ENCODE results near the gene CFAP298. TPM values are rescaled to one million over a fixed set of nuclear protein-coding genes. Genes with fewer than 3 reads are reported as not detected.

The CFAP298 gene
- polyA plus RNA-seq, 1 donor from 2014 or later: 105 TPM

DNA sequence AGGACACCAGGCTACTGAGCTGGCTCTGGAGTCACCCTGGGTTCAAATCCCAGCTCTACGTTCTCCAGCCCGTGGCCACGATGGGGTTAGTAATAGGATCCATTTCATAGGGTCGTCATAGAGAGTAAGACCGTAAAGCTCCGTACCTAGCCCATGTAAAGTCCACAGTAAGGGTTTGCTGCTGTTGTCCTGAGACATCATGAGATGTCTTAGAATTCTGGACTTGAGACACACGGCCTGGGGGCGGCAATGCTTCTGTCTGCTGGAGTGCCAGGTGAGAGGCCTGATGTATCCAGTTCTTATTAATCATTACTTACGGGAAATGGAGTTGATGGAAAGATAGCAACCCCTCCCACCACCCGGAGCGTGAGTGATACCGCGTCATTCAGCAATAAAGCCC lies 30.4 kb downstream of the CFAP298 start:
- no peaks in the 10 kb centered on the region for H3F3A ChIP-seq (ENCODE audit: insufficient read depth, low read length, poor library complexity, severe bottlenecking)
- TF ChIP-seq, protein P1, sequence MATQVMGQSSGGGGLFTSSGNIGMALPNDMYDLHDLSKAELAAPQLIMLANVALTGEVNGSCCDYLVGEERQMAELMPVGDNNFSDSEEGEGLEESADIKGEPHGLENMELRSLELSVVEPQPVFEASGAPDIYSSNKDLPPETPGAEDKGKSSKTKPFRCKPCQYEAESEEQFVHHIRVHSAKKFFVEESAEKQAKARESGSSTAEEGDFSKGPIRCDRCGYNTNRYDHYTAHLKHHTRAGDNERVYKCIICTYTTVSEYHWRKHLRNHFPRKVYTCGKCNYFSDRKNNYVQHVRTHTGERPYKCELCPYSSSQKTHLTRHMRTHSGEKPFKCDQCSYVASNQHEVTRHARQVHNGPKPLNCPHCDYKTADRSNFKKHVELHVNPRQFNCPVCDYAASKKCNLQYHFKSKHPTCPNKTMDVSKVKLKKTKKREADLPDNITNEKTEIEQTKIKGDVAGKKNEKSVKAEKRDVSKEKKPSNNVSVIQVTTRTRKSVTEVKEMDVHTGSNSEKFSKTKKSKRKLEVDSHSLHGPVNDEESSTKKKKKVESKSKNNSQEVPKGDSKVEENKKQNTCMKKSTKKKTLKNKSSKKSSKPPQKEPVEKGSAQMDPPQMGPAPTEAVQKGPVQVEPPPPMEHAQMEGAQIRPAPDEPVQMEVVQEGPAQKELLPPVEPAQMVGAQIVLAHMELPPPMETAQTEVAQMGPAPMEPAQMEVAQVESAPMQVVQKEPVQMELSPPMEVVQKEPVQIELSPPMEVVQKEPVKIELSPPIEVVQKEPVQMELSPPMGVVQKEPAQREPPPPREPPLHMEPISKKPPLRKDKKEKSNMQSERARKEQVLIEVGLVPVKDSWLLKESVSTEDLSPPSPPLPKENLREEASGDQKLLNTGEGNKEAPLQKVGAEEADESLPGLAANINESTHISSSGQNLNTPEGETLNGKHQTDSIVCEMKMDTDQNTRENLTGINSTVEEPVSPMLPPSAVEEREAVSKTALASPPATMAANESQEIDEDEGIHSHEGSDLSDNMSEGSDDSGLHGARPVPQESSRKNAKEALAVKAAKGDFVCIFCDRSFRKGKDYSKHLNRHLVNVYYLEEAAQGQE (IDR thresholded peaks at IDR 0.05; ENCODE audit: borderline replicate concordance): no peak
- TF ChIP-seq TAF1 (IDR thresholded peaks at IDR 0.05; ENCODE audit: low read depth) (no peak), SMC3 (conservative IDR thresholded peaks at IDR 0.05; ENCODE audit: poor library complexity) (no peak), POLR2AphosphoS5 (IDR thresholded peaks at IDR 0.05) (no peak), EP300 (conservative IDR thresholded peaks at IDR 0.05; ENCODE audit: poor library complexity, severe bottlenecking) (no peak), MXI1 (conservative IDR thresholded peaks at IDR 0.05; ENCODE audit: poor library complexity, severe bottlenecking) (no peak), EZH2 (IDR thresholded peaks at IDR 0.05; ENCODE audit: borderline replicate concordance, insufficient read depth, low read length, poor library complexity, severe bottlenecking) (no peak), RAD21 (conservative IDR thresholded peaks at IDR 0.05) (no peak)
- TF ChIP-seq, protein P2, sequence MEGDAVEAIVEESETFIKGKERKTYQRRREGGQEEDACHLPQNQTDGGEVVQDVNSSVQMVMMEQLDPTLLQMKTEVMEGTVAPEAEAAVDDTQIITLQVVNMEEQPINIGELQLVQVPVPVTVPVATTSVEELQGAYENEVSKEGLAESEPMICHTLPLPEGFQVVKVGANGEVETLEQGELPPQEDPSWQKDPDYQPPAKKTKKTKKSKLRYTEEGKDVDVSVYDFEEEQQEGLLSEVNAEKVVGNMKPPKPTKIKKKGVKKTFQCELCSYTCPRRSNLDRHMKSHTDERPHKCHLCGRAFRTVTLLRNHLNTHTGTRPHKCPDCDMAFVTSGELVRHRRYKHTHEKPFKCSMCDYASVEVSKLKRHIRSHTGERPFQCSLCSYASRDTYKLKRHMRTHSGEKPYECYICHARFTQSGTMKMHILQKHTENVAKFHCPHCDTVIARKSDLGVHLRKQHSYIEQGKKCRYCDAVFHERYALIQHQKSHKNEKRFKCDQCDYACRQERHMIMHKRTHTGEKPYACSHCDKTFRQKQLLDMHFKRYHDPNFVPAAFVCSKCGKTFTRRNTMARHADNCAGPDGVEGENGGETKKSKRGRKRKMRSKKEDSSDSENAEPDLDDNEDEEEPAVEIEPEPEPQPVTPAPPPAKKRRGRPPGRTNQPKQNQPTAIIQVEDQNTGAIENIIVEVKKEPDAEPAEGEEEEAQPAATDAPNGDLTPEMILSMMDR (IDR thresholded peaks at IDR 0.05; ENCODE audit: poor library complexity, severe bottlenecking): no peak

DNA sequence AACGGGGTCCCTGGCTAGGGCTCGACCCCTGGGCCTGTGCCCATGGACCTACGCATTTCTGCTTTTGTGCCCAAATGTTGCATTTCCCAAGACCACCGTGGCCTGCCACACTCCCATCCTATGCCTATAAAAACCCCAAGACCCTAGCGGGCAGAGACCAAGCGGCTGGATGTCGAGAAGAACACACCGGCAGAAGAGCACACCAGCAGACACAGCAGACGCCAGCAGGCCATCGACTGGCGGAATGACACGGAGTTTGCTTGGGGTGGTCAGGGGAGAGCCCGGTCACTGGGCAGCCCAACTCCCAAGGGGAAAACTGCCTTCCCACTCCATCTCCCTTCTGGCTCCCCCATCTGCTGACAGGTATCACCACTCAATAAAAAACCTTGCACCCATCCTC lies 31.2 kb downstream of the CFAP298 start:
- no peaks in the 10 kb centered on the region for H3K9me3 ChIP-seq (ENCODE audit: low read length)
- H3K79me2 ChIP-seq (replicated peaks; ENCODE audit: insufficient read depth, low read length): no peaks in the 10 kb centered on the region
- H3K9ac ChIP-seq (ENCODE audit: low read length): no peak overlapping the region
- H2AFZ ChIP-seq (ENCODE audit: low read depth, low read length): no peak overlapping the region
- H3K9me2 ChIP-seq (ENCODE audit: insufficient read depth, low read length): no peaks in the 10 kb centered on the region
- TF ChIP-seq SMC3 (conservative IDR thresholded peaks at IDR 0.05; ENCODE audit: poor library complexity): no peak
- TF ChIP-seq MXI1 (conservative IDR thresholded peaks at IDR 0.05; ENCODE audit: poor library complexity, severe bottlenecking): no peak
- TF ChIP-seq EP300 (conservative IDR thresholded peaks at IDR 0.05; ENCODE audit: poor library complexity, severe bottlenecking): no peak
- no peak for TF ChIP-seq EZH2 (IDR thresholded peaks at IDR 0.05; ENCODE audit: borderline replicate concordance, insufficient read depth, low read length, poor library complexity, severe bottlenecking)
- no peak for TF ChIP-seq POLR2AphosphoS5 (IDR thresholded peaks at IDR 0.05)
- TF ChIP-seq, protein P1 (IDR thresholded peaks at IDR 0.05; ENCODE audit: borderline replicate concordance): no peak
- TF ChIP-seq, protein P2 (IDR thresholded peaks at IDR 0.05; ENCODE audit: poor library complexity, severe bottlenecking): no peak
- TF ChIP-seq RAD21 (conservative IDR thresholded peaks at IDR 0.05): no peak
- TF ChIP-seq TAF1 (IDR thresholded peaks at IDR 0.05; ENCODE audit: low read depth): no peak
- no peak overlapping the region for H3K4me3 ChIP-seq (ENCODE audit: low read length)
- no peak overlapping the region for H3K27ac ChIP-seq (ENCODE audit: low read length)
- no peaks in the 10 kb centered on the region for H3K27me3 ChIP-seq (ENCODE audit: insufficient read depth, low read depth, low read length)
- no peaks in the 10 kb centered on the region for H3K36me3 ChIP-seq (ENCODE audit: insufficient read depth, low read length)
- H3K4me2 ChIP-seq (ENCODE audit: low read length): no peak overlapping the region
- no peaks in the 10 kb centered on the region for H4K20me1 ChIP-seq (ENCODE audit: insufficient read depth)
- H3F3A ChIP-seq (ENCODE audit: insufficient read depth, low read length, poor library complexity, severe bottlenecking): no peaks in the 10 kb centered on the region

More for the DNA sequence above, 30.4 kb downstream of the CFAP298 start:
- no peaks in the 10 kb centered on the region for H3K9me2 ChIP-seq (ENCODE audit: insufficient read depth, low read length)
- H3K4me3 ChIP-seq (ENCODE audit: low read length): no peak overlapping the region
- no peaks in the 10 kb centered on the region for H4K20me1 ChIP-seq (ENCODE audit: insufficient read depth)
- no peak overlapping the region for H2AFZ ChIP-seq (ENCODE audit: low read depth, low read length)
- no peak overlapping the region for H3K9ac ChIP-seq (ENCODE audit: low read length)
- H3K4me2 ChIP-seq (ENCODE audit: low read length): no peak overlapping the region
- no peaks in the 10 kb centered on the region for H3K36me3 ChIP-seq (ENCODE audit: insufficient read depth, low read length)
- no peaks in the 10 kb centered on the region for H3K27me3 ChIP-seq (ENCODE audit: insufficient read depth, low read depth, low read length)
- no peaks in the 10 kb centered on the region for H3K79me2 ChIP-seq (replicated peaks; ENCODE audit: insufficient read depth, low read length)
- H3K9me3 ChIP-seq (ENCODE audit: low read length): no peaks in the 10 kb centered on the region
- H3K27ac ChIP-seq (ENCODE audit: low read length): no peak overlapping the region
